WTC11 (cell line): ENCODE measurements around the gene NRXN2. TPM values are rescaled to one million over a fixed set of nuclear protein-coding genes. Genes with fewer than 3 reads are reported as not detected.

Source experiments
- ATAC-seq: fragments of 200-7000 bp; cut with Tn5 transposase; 2 replicates; pipeline ENCODE4 v1.10.0; 2021; ENCODE audit warnings: mild to moderate bottlenecking, moderate library complexity
- CTCF ChIA-PET: fragments of 300-600 bp; sonication (Branson Sonifier 250); formaldehyde crosslinking; loops from one replicate; lab custom pipeline; 2021; ENCODE audit warnings: antibody characterized with exemption; lab: Charles Lee
- POLR2A ChIA-PET: fragments of 350-600 bp; sonication (Branson Sonifier 250); formaldehyde crosslinking; loops from one replicate; lab custom pipeline; 2021; ENCODE audit warnings: antibody characterized with exemption; lab: Charles Lee
- DNase-seq: peaks from one replicate; pipeline ENCODE4 v3.0.0; 2021; ENCODE audit warnings: low spot score
- H3K27ac Mint-ChIP-seq: 2 replicates; pipeline ENCODE4 v1.8.0; 2021; ENCODE audit warnings: mixed read lengths
- H3K27me3 Mint-ChIP-seq: 2 replicates; pipeline ENCODE4 v1.8.0; 2021; ENCODE audit warnings: low read depth, mild to moderate bottlenecking, moderate library complexity, mixed read lengths
- H3K36me3 Mint-ChIP-seq: 2 replicates; pipeline ENCODE4 v1.8.0; 2021; ENCODE audit warnings: mixed read lengths
- H3K4me1 Mint-ChIP-seq: 2 replicates; pipeline ENCODE4 v1.8.0; 2022; ENCODE audit warnings: mixed read lengths
- H3K4me3 Mint-ChIP-seq: 2 replicates; pipeline ENCODE4 v1.8.0; 2021; ENCODE audit warnings: mild to moderate bottlenecking, moderate library complexity, mixed read lengths
- H3K9me3 Mint-ChIP-seq: 2 replicates; pipeline ENCODE4 v1.8.0; 2021; ENCODE audit warnings: mixed read lengths
- AFF4 ChIP-seq: sonication (generic); formaldehyde crosslinking; IDR thresholded peaks from 2 replicates; pipeline ENCODE4 v1.8.1; 2023; ENCODE audit warnings: mild to moderate bottlenecking, missing genetic modification reagents, borderline replicate concordance
- CDX4 ChIP-seq: fragments of 250-450 bp; sonication (Bioruptor Pico); IDR thresholded peaks from 2 replicates; pipeline ENCODE4 v1.9.0; 2021; ENCODE audit warnings: moderate library complexity, mild to moderate bottlenecking, inconsistent platforms, borderline replicate concordance
- ELF4 ChIP-seq: sonication (generic); formaldehyde crosslinking; IDR thresholded peaks from 2 replicates; pipeline ENCODE4 v1.8.1; 2022; ENCODE audit warnings: low read depth, mild to moderate bottlenecking, moderate library complexity, missing genetic modification reagents
- GABPB1 ChIP-seq: sonication (generic); formaldehyde crosslinking; IDR thresholded peaks from 2 replicates; pipeline ENCODE4 v1.8.1; 2023; ENCODE audit warnings: mild to moderate bottlenecking, missing genetic modification reagents
- IRF1 ChIP-seq: sonication (generic); formaldehyde crosslinking; IDR thresholded peaks from 2 replicates; pipeline ENCODE4 v1.8.0; 2023; ENCODE audit warnings: missing genetic modification reagents
- NFATC4 ChIP-seq: fragments of 250-450 bp; sonication (Bioruptor Pico); IDR thresholded peaks from 2 replicates; pipeline ENCODE4 v1.9.0; 2021; ENCODE audit warnings: mild to moderate bottlenecking
- NR1H2 ChIP-seq: sonication (generic); formaldehyde crosslinking; IDR thresholded peaks from 2 replicates; pipeline ENCODE4 v1.9.0; 2021; ENCODE audit warnings: mild to moderate bottlenecking, moderate library complexity, missing genetic modification reagents
- NR3C1 ChIP-seq: sonication (generic); formaldehyde crosslinking; conservative IDR thresholded peaks from 2 replicates; pipeline ENCODE4 v1.8.1; 2023; ENCODE audit warnings: low read depth, mild to moderate bottlenecking, missing genetic modification reagents
- OVOL2 ChIP-seq: fragments of 250-450 bp; sonication (Bioruptor Pico); IDR thresholded peaks from 2 replicates; pipeline ENCODE4 v1.9.0; 2021; ENCODE audit warnings: mild to moderate bottlenecking, borderline replicate concordance
- SMAD4 ChIP-seq: sonication (generic); formaldehyde crosslinking; IDR thresholded peaks from 2 replicates; pipeline ENCODE4 v1.8.0; 2022; ENCODE audit warnings: mild to moderate bottlenecking, missing genetic modification reagents
- SP1 ChIP-seq: sonication (generic); formaldehyde crosslinking; conservative IDR thresholded peaks from 2 replicates; pipeline ENCODE4 v1.8.1; 2022; ENCODE audit warnings: missing genetic modification reagents
- TCF7 ChIP-seq: sonication (generic); formaldehyde crosslinking; IDR thresholded peaks from 2 replicates; pipeline ENCODE4 v1.8.0; 2022; ENCODE audit warnings: mild to moderate bottlenecking, low read depth, missing genetic modification reagents, moderate library complexity
- TP53 ChIP-seq: sonication (generic); formaldehyde crosslinking; IDR thresholded peaks from 2 replicates; pipeline ENCODE4 v1.8.1; 2023; ENCODE audit warnings: mild to moderate bottlenecking, missing genetic modification reagents
- ZNF138 ChIP-seq: sonication (generic); formaldehyde crosslinking; conservative IDR thresholded peaks from 2 replicates; pipeline ENCODE4 v1.8.1; 2022; ENCODE audit warnings: mild to moderate bottlenecking, moderate library complexity, missing genetic modification reagents
- ZNF232 ChIP-seq: sonication (generic); formaldehyde crosslinking; IDR thresholded peaks from 2 replicates; pipeline ENCODE4 v1.8.0; 2022; ENCODE audit warnings: mild to moderate bottlenecking, missing genetic modification reagents
- ZNF281 ChIP-seq: sonication (generic); formaldehyde crosslinking; IDR thresholded peaks from 2 replicates; pipeline ENCODE4 v1.8.0; 2023; ENCODE audit warnings: mild to moderate bottlenecking, missing genetic modification reagents
- ZNF317 ChIP-seq: sonication (generic); formaldehyde crosslinking; IDR thresholded peaks from 2 replicates; pipeline ENCODE4 v1.8.1; 2023; ENCODE audit warnings: low read depth, mild to moderate bottlenecking, moderate library complexity, missing genetic modification reagents, borderline replicate concordance
- ZNF425 ChIP-seq: fragments of 250-450 bp; sonication (Bioruptor Pico); conservative IDR thresholded peaks from 2 replicates; pipeline ENCODE4 v1.9.0; 2021; ENCODE audit warnings: mild to moderate bottlenecking
- ZNF512 ChIP-seq: sonication (generic); formaldehyde crosslinking; IDR thresholded peaks from 2 replicates; pipeline ENCODE4 v1.8.1; 2022; ENCODE audit warnings: missing genetic modification reagents, borderline replicate concordance
- ZNF532 ChIP-seq: fragments of 250-450 bp; sonication (Bioruptor Pico); IDR thresholded peaks from 2 replicates; pipeline ENCODE4 v1.9.0; 2021; ENCODE audit warnings: mild to moderate bottlenecking, borderline replicate concordance
- total RNA-seq: library from RNA; stranded (reverse); gene quantifications from 3 replicates; pipeline ENCODE4 v1.2.3, GENCODE V29; 2021

Gene NRXN2
- total RNA-seq, 1 experiment from 2014 or later = 8.6 TPM

GRCh38 chr11:64616817-64617216, 106.2 kb downstream of the NRXN2 start:
- no peak for ATAC-seq
- Mint-ChIP-seq H3K4me3 (no peak overlapping the region), H3K27me3 (no peaks in the 10 kb centered on the region; the same call in 1 of the 2 replicates), H3K4me1 (peaks cover 11% of the 10 kb centered on the region), H3K27ac (0 out of 2 replicates have a peak overlapping the region, but pooled peaks have one; percentile 17), H3K36me3 (no peaks in the 10 kb centered on the region), H3K9me3 (no peaks in the 10 kb centered on the region)
- POLR2A ChIA-PET = no interaction called here
- DNase-seq = no peak
- TF ChIP-seq ZNF317 (CRISPR knock-in tag) = no peak
- TF ChIP-seq TP53 (CRISPR knock-in tag) = no peak
- no peak for TF ChIP-seq AFF4
- TF ChIP-seq ZNF512 (CRISPR knock-in tag) = no peak
- TF ChIP-seq ZNF281 (CRISPR knock-in tag) = no peak
- TF ChIP-seq ZNF232 = no peak
- no peak for TF ChIP-seq SP1 (CRISPR knock-in tag)
- TF ChIP-seq CDX4 = no peak
- TF ChIP-seq IRF1 = no peak
- TF ChIP-seq SMAD4 = no peak
- no peak for TF ChIP-seq ZNF425 (CRISPR knock-in tag)
- no peak for TF ChIP-seq NR3C1
- TF ChIP-seq NR1H2 (CRISPR knock-in tag) = no peak
- no peak for TF ChIP-seq ZNF532
- TF ChIP-seq ZNF138 = no peak
- TF ChIP-seq GABPB1 (CRISPR knock-in tag) = no peak
- TF ChIP-seq ELF4 (CRISPR knock-in tag) = no peak
- TF ChIP-seq OVOL2 = no peak
- no peak for TF ChIP-seq TCF7 (CRISPR knock-in tag)
- TF ChIP-seq NFATC4 (CRISPR knock-in tag) = no peak
- CTCF ChIA-PET = interaction anchor here (1.0 kb wide), 1 partner anchor 13 kb away, joined by 3 read pairs; no protein-coding TSS in a partner anchor
